Measurements from ENCODE around the gene TMOD1.

DNA sequence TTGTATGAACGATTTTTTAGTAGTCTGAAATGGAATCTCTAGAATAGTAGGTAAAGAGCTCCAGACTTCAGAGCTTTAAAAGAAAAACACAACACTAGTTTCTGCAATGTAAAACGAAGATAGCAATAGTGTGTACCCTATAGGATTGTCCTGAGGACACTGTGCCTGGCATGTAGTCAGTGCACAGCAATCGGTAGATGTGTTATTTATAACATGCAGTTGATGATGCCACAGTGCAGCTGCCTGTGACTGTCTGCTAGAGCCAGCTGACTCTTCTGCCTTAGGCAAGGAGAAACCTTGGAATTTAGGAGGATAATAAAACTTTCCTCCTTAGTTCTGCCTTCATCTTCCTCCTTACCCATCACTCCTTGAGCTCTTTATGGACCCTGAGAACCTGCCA is 27.7 kb upstream of the TMOD1 start:
- TF ChIP-seq, protein P1, sequence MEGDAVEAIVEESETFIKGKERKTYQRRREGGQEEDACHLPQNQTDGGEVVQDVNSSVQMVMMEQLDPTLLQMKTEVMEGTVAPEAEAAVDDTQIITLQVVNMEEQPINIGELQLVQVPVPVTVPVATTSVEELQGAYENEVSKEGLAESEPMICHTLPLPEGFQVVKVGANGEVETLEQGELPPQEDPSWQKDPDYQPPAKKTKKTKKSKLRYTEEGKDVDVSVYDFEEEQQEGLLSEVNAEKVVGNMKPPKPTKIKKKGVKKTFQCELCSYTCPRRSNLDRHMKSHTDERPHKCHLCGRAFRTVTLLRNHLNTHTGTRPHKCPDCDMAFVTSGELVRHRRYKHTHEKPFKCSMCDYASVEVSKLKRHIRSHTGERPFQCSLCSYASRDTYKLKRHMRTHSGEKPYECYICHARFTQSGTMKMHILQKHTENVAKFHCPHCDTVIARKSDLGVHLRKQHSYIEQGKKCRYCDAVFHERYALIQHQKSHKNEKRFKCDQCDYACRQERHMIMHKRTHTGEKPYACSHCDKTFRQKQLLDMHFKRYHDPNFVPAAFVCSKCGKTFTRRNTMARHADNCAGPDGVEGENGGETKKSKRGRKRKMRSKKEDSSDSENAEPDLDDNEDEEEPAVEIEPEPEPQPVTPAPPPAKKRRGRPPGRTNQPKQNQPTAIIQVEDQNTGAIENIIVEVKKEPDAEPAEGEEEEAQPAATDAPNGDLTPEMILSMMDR (IDR thresholded peaks at IDR 0.05) = no peak
- no peak for TF ChIP-seq POLR2A (IDR thresholded peaks at IDR 0.05)
